RKO (cell line): ENCODE data around the gene TAOK1.

Source experiments
- DNase-seq: peaks from one replicate; pipeline ENCODE4 v3.0.0-alpha.2; 2016; ENCODE audit warnings: low spot score

TAOK1 gene

GRCh38 chr17:29571486-29571882 lies 181.3 kb downstream of the TAOK1 start:
- DNase-seq, result no peak

DNA sequence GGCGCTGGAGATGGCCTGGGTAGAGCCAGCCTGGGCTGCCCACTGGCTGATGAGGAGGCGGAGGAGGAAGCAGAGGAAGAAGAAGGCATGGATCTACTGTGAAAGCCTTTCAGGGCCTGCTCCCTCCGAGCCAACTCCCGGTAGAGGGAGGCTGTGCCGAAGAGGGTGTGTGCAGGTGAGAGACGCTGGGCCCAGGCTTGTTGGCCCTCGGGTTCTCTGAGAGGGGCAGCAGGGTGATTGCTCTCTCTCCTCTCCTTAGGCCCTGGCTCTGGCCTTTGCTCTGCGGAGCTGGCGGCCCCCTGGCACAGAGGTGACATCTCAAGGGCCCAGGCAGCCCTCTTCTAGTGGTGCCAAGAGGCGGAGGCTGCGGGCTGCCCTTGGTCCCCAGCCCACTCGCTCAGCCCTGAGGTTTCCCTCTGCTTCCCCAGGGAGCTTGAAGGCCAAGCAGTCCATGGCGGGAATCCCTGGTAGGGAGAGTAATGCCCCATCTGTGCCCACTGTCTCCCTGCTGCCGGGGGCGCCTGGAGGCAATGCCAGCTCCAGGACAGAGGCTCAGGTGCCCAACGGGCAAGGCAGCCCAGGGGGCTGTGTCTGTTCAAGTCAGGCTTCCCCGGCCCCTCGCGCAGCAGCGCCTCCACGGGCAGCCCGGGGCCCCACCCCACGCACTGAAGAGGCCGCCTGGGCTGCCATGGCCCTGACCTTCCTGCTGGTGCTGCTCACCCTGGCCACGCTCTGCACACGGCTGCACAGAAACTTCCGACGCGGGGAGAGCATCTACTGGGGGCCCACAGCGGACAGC lies 181.9 kb downstream of the TAOK1 start:
- no peak for DNase-seq

GRCh38 chr17:29572691-29573557 lies 182.8 kb downstream of the TAOK1 start:
- no peak for DNase-seq

- no peak for DNase-seq
These were observed 183.4 kb downstream of the TAOK1 start for GRCh38 chr17:29573558-29573869.

- no peak for DNase-seq
These were observed 183.9 kb downstream of the TAOK1 start for GRCh38 chr17:29573871-29574731.

GRCh38 chr17:29574732-29575510 lies 184.8 kb downstream of the TAOK1 start:
- no peak for DNase-seq

GRCh38 chr17:29575511-29576213 lies 185.5 kb downstream of the TAOK1 start:
- no peak for DNase-seq

- DNase-seq, result no peak
These were observed 186.2 kb downstream of the TAOK1 start for GRCh38 chr17:29576214-29577000.

GRCh38 chr17:29577001-29577370 lies 186.8 kb downstream of the TAOK1 start:
- no peak for DNase-seq

DNA sequence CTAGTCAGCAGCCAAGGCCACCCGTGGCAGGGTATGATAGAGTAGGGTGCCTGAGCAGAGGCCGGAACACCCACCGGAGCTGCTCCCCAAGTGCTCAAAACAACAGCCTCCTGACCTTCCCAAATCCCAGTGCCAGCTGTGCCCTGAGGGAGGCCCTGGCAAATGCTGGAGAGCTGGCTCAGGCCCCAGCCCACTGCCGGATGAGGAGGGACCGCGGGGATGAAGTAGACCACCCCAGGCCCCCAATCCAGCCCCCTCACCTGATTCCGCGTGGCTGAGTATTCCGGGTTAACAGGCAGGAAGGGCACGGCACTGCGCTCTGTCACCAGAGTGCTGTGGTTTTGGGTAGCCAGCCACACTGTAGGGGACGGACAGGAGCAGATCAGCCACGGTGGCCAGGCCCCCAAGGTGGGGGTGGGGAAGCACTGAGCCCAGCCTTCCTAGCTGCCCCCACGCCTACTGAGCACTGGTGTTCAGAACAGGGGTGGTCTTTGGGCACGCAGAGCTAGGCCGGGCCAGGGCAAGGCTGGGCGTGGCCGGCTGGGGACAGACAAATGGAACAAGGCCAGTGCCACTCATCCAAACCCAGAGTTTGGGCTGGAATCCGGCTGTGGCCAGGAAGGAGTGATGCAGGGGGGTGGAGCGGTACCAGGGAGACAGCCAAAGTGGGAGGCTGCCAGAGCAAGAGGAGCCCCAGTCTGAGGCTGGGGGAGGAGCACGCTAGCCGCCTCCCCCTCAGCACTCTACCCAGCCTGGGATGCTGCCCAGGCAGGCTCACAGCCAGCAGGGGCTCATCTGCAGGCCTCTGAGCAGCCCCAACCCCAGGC lies 187.4 kb downstream of the TAOK1 start:
- no peak for DNase-seq

DNA sequence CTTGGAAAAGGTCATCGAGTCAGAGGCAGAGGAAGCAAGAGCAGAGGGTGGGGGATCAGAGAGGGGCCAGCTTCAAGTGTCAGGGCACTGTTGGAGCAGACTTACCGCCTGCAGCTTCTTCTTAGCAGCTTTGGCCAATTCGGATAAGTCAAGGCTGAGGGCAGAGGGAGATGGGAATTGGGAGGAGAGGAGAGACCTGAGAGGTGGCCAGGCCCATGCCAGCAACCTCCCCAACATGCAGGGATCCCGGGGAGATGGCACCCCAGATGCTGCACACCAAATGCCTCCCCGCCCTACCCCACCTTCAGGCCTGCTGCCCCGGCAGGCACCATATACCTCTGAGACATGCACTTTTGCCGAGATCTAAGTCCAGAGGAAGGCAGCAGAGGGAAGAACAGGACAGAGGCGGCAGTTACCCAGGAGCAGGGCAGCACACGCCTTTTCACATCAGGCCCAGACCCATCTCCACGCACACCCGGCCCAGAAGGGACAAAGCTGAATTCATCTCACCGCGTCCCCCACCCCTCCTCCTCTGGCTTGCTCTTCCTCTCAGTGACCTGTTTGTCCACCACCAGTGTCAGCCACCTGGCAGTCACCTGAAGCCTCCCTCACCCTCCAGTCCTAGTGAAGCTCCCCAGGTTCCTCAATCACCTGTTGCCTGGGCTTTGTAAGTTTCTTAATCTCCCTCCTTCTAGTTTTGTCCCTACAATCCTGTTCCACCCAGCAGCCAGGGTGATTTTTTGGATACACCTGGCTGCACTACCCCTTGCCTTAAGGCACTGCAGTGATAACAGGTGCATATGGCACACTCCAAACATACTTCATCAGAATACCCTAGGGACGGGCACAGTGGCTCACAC lies 188.7 kb downstream of the TAOK1 start:
- DNase-seq, result no peak

DNA sequence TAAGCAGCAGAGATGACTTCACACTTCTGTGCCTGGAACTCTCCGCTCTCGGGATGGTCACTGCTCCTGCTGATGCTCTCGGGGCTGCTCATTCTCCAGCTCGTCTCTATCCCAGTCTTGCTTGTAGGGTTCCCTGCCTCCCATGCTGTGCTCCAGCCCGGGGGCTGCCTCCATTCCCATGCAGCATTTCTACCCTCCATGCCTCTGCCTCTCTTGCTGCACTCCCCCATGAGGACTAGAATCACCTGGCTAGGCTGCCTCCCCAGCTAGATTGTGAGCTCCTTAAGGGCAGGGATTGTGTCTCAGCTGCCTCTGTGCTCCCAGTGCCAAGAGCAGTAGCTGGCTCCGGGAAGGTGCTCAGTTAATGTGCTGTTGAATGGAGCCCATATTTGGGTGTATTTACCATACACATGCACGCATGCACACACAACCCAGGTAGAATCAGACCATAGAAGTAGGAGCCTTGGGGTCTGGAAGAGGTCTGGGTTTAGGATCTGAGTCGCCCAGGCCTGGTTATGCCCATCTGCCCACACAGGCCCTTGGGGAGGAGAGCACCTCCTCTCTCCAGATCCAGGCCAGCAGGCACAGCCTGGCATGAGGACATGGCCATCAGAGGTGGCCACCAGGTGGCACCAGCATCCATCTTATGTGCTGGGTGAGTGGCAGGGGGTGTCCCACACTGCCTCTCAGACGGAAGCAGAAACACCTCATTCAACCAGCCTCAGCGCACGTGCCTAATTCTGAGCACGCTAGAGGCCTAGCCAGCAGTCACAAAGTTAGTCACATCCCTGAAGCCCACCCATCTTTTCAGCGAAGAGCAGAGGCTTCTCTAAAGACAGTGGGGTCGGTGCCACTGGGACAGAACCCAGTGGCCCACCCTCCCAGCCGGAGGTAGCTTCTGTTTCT lies 190.0 kb downstream of the TAOK1 start:
- DNase-seq, result peak; percentile 90

- DNase-seq, result no peak
These were observed 191.6 kb downstream of the TAOK1 start for GRCh38 chr17:29581583-29582253.

GRCh38 chr17:29582254-29582765 lies 192.1 kb downstream of the TAOK1 start:
- no peak for DNase-seq

- DNase-seq, result no peak
These were observed 192.6 kb downstream of the TAOK1 start for GRCh38 chr17:29582772-29583171.
